Retina (tissue), 1 donor: ENCODE measurements around the gene TEC.

ENCODE experiments used
- DNase-seq: peaks from one replicate; pipeline ENCODE4 v3.0.0-alpha.2; 2016

The TEC gene

GRCh38 chr4:48114412-48114811, 155.2 kb downstream of the TEC start:
- no peak for DNase-seq

GRCh38 chr4:48112017-48112667, 157.5 kb downstream of the TEC start:
- DNase-seq, result no peak

GRCh38 chr4:48110452-48110978, 159.1 kb downstream of the TEC start:
- DNase-seq, result no peak

- no peak for DNase-seq
Measured at GRCh38 chr4:48109413-48110263, 160.0 kb downstream of the TEC start.

GRCh38 chr4:48108309-48109073, 161.1 kb downstream of the TEC start:
- DNase-seq, result no peak

- no peak for DNase-seq
Measured at GRCh38 chr4:48105230-48105629, 164.4 kb downstream of the TEC start.

GRCh38 chr4:48103483-48104139, 166.0 kb downstream of the TEC start:
- DNase-seq, result no peak

- no peak for DNase-seq
Measured at GRCh38 chr4:48102303-48102702, 167.3 kb downstream of the TEC start.

- no peak for DNase-seq
Measured at GRCh38 chr4:48100256-48100655, 169.4 kb downstream of the TEC start.

GRCh38 chr4:48095441-48095840, 174.2 kb downstream of the TEC start:
- no peak for DNase-seq

GRCh38 chr4:48093991-48094416, 175.6 kb downstream of the TEC start:
- no peak for DNase-seq

- DNase-seq, result no peak
Measured at GRCh38 chr4:48090621-48091020, 179.0 kb downstream of the TEC start.

- no peak for DNase-seq
Measured at GRCh38 chr4:48085821-48086589, 183.6 kb downstream of the TEC start.
